ENCODE measurements around the gene OSER1. TPM values are rescaled to one million over a fixed set of nuclear protein-coding genes. Genes with fewer than 3 reads are reported as not detected.
"Not testable (repeated sequence)": the region's sequence is repeated elsewhere in the genome, so short reads cannot be mapped to it uniquely, and the experiment has no call there.

Gene OSER1
- polyA plus RNA-seq, 3 donors from 2014 or later = 37.9 to 61.4 (median 55.1) TPM

DNA sequence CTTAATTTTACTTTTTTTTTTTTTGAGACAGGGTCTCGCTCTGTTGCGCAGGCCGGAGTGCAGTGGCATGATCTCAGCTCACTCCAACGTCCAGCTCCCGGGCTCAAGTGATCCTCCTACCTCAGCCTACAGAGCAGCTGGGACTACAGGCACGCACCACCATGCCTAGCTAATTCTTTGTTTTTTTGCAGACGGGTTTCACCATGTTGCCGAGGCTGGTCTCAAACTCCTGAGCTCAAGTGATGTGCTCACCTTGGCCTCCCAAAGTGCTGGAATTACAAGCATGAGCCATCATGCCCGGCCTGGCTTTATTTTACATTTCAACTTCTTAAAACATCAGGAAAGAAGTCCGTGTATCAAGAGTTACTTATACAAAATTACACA is 5.7 kb downstream of the OSER1 start:
- DNase-seq = no peak
- peaks cover 0 to 2% (median 0%) of the 10 kb centered on the region in 6 donors for H3K9me3 Mint-ChIP-seq
- peaks cover 31 to 56% of the 10 kb centered on the region in 2 donors for H3K4me1 Mint-ChIP-seq
- H3K4me3 Mint-ChIP-seq = no peak overlapping the region
- H3K27ac Mint-ChIP-seq = no peak overlapping the region
- peaks cover 4% of the 10 kb centered on the region in 3 donors for H3K27me3 Mint-ChIP-seq (ENCODE audit: low read depth in 3 of 3)
- peaks cover 22 to 40% (median 25%) of the 10 kb centered on the region in 3 donors for H3K36me3 Mint-ChIP-seq

DNA sequence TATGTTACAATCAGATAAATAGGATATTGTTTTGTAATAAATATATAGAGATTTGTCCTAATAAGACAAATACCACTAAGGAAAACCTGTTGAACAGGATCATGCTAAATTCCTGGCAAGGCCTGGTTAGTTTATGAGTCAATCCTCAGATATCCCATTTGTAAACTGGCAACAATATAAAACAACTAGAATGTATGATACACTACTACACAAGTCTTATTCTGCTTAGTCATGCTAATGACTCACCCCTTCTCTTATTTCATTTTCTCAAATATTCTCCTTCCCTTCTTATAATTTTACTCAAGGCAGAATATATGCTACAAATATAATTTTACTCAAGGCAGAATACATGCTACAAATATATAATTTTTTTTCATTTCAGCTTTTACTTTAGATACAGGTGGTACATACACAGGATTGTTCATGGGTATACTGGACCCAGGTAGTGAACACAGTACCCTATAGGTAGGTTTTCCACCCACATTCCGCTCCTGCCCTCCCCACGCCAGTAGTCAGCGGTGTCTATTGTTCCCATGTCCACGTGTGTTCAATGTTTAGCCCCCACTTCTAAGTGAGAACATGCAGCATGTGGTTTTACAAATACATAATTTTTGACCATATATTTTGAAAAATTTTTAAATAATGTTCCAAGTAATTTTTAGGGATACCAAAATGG is 6.3 kb downstream of the OSER1 start:
- Mint-ChIP-seq H3K27me3 (ENCODE audit: low read depth in 3 of 3) (peaks cover 0 to 2% (median 0%) of the 10 kb centered on the region in 3 donors), H3K9me3 (peaks cover 0 to 2% (median 0%) of the 10 kb centered on the region in 6 donors), H3K36me3 (peaks cover 26 to 45% (median 30%) of the 10 kb centered on the region in 3 donors), H3K4me3 (no peak overlapping the region), H3K4me1 (peaks cover 31 to 56% of the 10 kb centered on the region in 2 donors), H3K27ac (no peak overlapping the region)
- no peak for DNase-seq

DNA sequence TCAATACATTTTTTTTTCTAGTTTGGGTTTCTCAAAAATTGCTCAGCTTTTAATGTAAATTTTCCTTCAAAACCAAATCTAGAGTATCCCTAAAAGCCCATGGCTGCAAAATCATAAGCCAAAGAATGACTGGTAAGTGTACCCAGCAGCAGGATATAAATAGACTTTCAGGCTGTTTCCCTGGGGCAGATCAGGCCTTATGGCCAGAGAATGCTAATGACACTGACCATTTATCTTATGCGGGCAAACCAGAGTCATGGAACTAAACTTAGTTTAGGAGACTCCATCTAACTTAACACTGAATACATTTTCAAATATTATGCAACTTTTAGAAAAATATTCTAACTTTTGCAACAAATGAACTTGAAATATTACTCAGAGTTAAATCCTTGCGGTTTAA is 7.4 kb downstream of the OSER1 start:
- Mint-ChIP-seq H3K36me3 (peaks cover 26 to 52% (median 34%) of the 10 kb centered on the region in 3 donors), H3K9me3 (peaks cover 0 to 2% (median 0%) of the 10 kb centered on the region in 6 donors), H3K4me3 (no peak overlapping the region), H3K27ac (no peak overlapping the region), H3K27me3 (ENCODE audit: low read depth in 3 of 3) (peaks cover 0 to 4% (median 0%) of the 10 kb centered on the region in 3 donors), H3K4me1 (peaks cover 28 to 53% of the 10 kb centered on the region in 2 donors)
- DNase-seq = no peak

DNA sequence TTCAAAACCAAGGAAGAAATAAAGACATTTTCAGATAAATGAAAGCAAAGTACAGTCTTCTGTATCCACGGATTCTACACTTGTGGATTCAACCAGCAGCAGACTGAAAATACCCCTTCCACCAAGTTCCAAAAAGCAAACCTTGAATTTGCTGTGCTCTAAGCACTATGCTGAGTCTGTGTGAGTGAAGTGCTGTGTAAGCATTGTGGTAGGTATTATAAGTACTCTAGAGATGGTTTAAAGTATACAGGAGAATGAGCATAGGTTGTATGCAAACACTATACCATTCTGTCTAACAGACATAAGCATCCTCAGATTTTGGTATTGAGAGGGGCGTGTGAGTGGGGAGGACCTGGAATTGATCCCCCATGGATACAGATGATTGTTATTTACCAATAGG is 9.6 kb downstream of the OSER1 start:
- DNase-seq = no peak
- peaks cover 38 to 66% (median 45%) of the 10 kb centered on the region in 3 donors for H3K36me3 Mint-ChIP-seq
- no peak overlapping the region for H3K4me3 Mint-ChIP-seq
- H3K9me3 Mint-ChIP-seq = peaks cover 0 to 2% (median 0%) of the 10 kb centered on the region in 6 donors
- H3K27ac Mint-ChIP-seq = no peak overlapping the region
- H3K4me1 Mint-ChIP-seq = peaks cover 28 to 52% of the 10 kb centered on the region in 2 donors
- H3K27me3 Mint-ChIP-seq (ENCODE audit: low read depth in 3 of 3) = peaks cover 0 to 4% (median 2%) of the 10 kb centered on the region in 3 donors

DNA sequence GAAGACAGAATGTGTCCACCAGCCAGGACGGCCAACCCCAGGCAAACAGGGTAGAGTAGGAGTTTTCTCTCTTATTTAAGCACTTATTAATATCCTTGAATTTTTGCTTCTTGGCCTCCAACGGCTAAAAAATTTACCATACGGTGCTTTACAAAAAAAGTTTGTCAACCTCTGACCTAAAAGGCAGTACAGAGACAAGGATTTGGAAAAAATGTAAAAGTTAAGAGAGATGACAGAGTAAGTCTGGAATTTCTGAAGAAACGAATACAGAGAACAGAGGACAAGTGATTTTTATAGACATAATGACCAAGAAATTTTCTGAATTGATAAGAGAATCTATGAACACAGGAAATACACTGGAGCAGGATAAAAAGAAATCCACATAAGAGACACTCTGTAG is 10.2 kb downstream of the OSER1 start:
- Mint-ChIP-seq H3K4me3 (no peak overlapping the region), H3K9me3 (peaks cover 0 to 2% (median 0%) of the 10 kb centered on the region in 6 donors), H3K36me3 (peaks cover 43 to 70% (median 43%) of the 10 kb centered on the region in 3 donors), H3K4me1 (peaks cover 33 to 58% of the 10 kb centered on the region in 2 donors), H3K27ac (no peak overlapping the region), H3K27me3 (ENCODE audit: low read depth in 3 of 3) (peaks cover 0 to 4% (median 2%) of the 10 kb centered on the region in 3 donors)
- no peak for DNase-seq

DNA sequence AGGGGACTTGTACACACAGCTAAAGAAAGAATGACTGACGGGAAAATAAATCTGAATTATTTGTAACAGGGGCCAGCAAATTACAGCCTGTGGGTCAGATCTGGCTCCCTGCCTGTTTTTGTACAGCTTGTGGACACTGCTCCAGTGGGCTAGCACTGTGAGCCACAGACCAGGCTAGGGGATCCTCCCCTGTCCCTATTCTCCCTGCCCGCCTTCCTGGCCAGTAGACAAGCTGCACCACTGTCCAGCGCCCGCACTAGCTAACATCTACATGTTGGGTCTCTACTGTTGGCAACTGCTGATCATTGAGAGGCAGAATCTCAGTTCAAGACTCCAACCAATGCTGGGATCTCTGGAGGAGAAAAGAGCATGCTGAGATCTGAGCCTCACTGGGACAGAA is 10.7 kb downstream of the OSER1 start:
- H3K27me3 Mint-ChIP-seq (ENCODE audit: low read depth in 3 of 3) = peaks cover 0 to 4% (median 2%) of the 10 kb centered on the region in 3 donors
- peaks cover 0 to 2% (median 0%) of the 10 kb centered on the region in 6 donors for H3K9me3 Mint-ChIP-seq
- DNase-seq = no peak
- peak overlapping the region in 2 of 5 donors; percentile 74 to 76 for H3K4me3 Mint-ChIP-seq
- H3K27ac Mint-ChIP-seq = peak overlapping the region in 2 of 6 donors; percentile 72 to 92
- peaks cover 33 to 58% of the 10 kb centered on the region in 2 donors for H3K4me1 Mint-ChIP-seq
- peaks cover 40 to 67% (median 43%) of the 10 kb centered on the region in 3 donors for H3K36me3 Mint-ChIP-seq

DNA sequence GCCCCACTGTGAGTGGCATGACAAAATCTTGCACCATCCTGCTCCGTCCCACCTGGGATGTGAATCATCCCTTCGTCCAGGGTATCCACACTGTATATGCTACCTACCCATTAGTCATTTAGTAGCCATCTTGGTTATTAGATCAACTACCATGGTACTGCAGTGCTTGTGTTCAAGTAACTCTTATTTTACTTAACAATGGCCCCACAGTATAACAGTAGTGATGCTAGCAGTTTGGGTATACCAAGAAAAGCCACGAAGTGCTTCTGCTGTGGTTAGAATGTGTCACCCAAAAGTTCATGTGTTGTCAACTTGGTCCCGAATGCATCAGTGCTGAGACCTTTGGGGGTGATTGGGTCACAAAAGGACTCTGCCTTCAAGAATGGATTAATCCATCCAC is 11.7 kb downstream of the OSER1 start:
- peak overlapping the region; percentile 60 to 92 (median 82) for H3K27ac Mint-ChIP-seq
- H3K4me1 Mint-ChIP-seq = peaks cover 33 to 58% of the 10 kb centered on the region in 2 donors
- DNase-seq = peak in 2 of 3 donors; percentile 44 to 47
- peak overlapping the region; percentile 51 to 76 (median 74) for H3K4me3 Mint-ChIP-seq
- peaks cover 0 to 2% (median 0%) of the 10 kb centered on the region in 6 donors for H3K9me3 Mint-ChIP-seq
- peaks cover 38 to 67% (median 40%) of the 10 kb centered on the region in 3 donors for H3K36me3 Mint-ChIP-seq
- peaks cover 0 to 4% (median 2%) of the 10 kb centered on the region in 3 donors for H3K27me3 Mint-ChIP-seq (ENCODE audit: low read depth in 3 of 3)

DNA sequence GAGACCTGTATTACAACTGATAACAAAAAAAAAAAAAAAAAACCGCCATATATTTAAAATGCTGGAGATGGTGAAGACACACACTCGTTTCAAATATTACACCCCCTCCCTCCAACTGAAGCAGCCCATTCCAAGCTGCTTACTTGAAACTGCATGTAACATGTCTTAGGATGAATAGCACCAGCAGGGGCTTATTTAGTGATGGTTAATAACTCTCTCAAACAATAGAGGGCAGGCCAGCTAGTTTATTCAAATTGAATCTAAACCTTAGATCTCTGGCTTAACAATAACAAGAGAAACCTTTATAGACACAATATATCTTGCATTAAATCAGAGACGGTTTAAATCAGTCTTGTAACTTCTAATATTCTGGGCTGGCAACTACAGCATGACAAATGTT is 14.3 kb downstream of the OSER1 start:
- H3K9me3 Mint-ChIP-seq = no peaks in the 10 kb centered on the region
- peaks cover 26 to 48% (median 30%) of the 10 kb centered on the region in 3 donors for H3K36me3 Mint-ChIP-seq
- DNase-seq = no peak
- peaks cover 33 to 45% of the 10 kb centered on the region in 2 donors for H3K4me1 Mint-ChIP-seq
- H3K4me3 Mint-ChIP-seq = no peak overlapping the region
- peaks cover 0 to 4% (median 3%) of the 10 kb centered on the region in 3 donors for H3K27me3 Mint-ChIP-seq (ENCODE audit: low read depth in 3 of 3)
- H3K27ac Mint-ChIP-seq = no peak overlapping the region

DNA sequence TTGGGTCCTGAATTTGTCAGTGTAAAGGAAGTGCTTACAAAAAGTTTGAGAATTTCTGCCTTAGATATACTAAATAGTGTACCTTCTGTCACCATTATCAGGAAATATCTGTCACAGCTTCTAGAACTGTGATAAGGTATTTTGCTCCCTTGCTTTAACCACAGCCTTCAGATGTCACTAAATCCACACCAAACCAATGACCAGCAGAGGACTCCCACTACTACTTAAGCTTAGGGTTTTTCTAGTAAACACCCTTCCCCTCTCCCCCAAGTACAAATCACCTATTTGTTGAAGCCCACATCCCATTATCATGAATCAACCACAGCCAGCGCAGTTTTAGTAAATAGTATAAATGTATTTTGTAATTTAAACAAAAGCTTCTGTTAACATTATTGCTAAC is 15.0 kb downstream of the OSER1 start:
- Mint-ChIP-seq H3K27ac (peak overlapping the region in 3 of 6 donors; percentile 1 to 20 (median 5)), H3K4me1 (peaks cover 33 to 45% of the 10 kb centered on the region in 2 donors), H3K36me3 (peaks cover 24 to 42% (median 25%) of the 10 kb centered on the region in 3 donors), H3K27me3 (ENCODE audit: low read depth in 3 of 3) (peaks cover 3 to 4% (median 3%) of the 10 kb centered on the region in 3 donors), H3K4me3 (no peak overlapping the region), H3K9me3 (no peaks in the 10 kb centered on the region)
- DNase-seq = no peak

DNA sequence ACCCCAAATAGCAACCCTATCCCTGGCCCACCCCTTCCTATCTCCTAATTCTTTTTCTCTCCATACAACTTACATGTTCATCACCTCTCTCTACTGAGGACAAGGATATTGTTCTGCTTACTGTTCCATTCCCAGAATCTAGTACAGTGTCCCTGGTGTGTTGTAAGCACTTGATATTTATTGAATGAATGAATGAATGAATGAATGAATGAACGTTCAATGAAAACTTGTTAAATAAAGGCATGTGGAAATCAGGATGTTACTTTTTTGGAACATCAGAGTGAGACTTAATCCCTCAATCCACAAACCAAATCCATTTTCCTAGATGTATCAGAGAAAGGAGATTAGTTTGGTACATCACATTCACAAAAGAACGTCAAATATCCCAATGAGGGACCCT is 16.8 kb downstream of the OSER1 start:
- Mint-ChIP-seq H3K4me3 (no peak overlapping the region), H3K9me3 (no peaks in the 10 kb centered on the region), H3K36me3 (peaks cover 17 to 26% (median 17%) of the 10 kb centered on the region in 3 donors), H3K27me3 (ENCODE audit: low read depth in 3 of 3) (peaks cover 3 to 9% (median 6%) of the 10 kb centered on the region in 3 donors), H3K27ac (no peak overlapping the region), H3K4me1 (peaks cover 22 to 28% of the 10 kb centered on the region in 2 donors)
- no peak for DNase-seq

DNA sequence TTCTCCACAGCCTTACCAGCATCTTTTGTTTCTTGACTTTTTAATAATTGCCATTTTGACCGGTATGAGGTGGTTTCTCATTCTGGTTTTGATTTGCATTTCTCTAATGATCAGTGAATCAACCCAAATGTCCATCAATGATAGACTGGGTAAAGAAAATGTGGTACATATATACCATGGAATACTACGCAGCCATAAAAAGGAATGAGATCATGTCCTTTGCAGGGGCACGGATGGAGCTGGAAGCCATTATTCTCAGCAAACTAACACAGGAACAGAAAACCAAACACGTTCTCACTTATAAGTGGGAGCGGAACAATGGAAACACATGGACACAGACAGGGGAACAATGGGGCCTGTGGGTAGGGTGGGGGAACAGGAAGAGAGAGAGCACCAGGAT is 18.9 kb downstream of the OSER1 start:
- not testable (repeated sequence) for H3K9me3 Mint-ChIP-seq, H3K4me3 Mint-ChIP-seq, H3K27ac Mint-ChIP-seq, DNase-seq
- Mint-ChIP-seq H3K4me1 (peaks cover 10% of the 10 kb centered on the region in 2 donors), H3K36me3 (peaks cover 6 to 14% (median 6%) of the 10 kb centered on the region in 3 donors), H3K27me3 (ENCODE audit: low read depth in 3 of 3) (peaks cover 8 to 17% (median 9%) of the 10 kb centered on the region in 3 donors)

DNA sequence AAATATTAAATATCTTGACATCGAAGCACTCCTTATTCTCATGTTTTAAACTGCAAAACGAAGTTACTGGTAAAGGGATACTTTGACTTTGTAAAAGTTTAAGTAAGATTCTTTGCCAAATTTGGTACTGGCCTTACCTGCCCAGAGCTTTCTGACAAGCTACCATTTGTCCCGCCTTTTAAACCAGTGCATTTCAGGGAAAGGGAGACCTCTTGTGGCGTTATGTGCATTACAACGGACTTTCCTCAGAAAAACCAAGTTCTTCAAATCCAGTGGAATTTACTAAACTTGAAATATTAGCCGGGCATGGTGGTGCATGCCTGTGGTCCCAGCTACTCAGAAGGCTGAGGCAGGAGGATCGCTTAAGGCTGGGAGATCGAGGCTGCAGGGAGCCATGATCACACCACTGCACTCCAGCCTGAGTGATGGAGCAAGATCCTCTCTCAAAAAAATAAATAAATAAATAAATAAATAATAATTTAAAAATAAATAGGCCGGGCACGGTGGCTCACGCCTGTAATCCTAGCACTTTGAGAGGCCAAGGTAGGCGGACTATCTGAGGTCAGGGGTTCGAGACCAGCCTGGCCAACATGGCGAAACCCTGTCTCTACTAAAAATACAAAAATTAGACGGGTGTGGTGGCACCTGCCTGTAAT is 20.2 kb downstream of the OSER1 start:
- peak; percentile 23 to 40 (median 29) for DNase-seq

DNA sequence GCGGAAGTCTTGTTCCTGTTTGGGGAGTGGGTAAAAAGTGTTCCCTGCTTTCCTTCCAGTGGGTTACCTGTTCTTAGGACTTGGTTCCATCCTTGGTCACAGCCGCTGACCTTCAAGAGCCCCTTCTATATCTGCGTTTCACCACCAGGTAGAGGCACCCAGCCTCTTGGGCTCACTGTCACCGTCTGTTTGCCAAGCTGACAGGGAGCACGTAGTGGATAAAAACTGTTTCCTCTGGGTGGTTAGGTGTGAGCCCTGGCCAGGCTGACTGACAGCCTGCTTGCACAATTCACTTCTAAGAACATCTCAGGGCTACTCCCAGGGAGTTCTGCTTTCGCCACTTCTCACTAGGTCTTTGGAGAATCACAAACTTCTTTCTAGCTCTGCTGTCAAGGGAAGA is 21.8 kb downstream of the OSER1 start:
- Mint-ChIP-seq H3K36me3 (peaks cover 0 to 4% (median 0%) of the 10 kb centered on the region in 3 donors), H3K4me3 (no peak overlapping the region), H3K27ac (no peak overlapping the region), H3K4me1 (peaks cover 0 to 4% of the 10 kb centered on the region in 2 donors), H3K27me3 (ENCODE audit: low read depth in 3 of 3) (peaks cover 15 to 26% (median 17%) of the 10 kb centered on the region in 3 donors), H3K9me3 (no peaks in the 10 kb centered on the region)
- no peak for DNase-seq

More for the DNA sequence above, 20.2 kb downstream of the OSER1 start:
- H3K9me3 Mint-ChIP-seq, H3K27ac Mint-ChIP-seq, H3K4me3 Mint-ChIP-seq, H3K4me1 Mint-ChIP-seq, H3K36me3 Mint-ChIP-seq: not testable (repeated sequence)
- H3K27me3 Mint-ChIP-seq (ENCODE audit: low read depth in 3 of 3) = peaks cover 13 to 26% (median 13%) of the 10 kb centered on the region in 3 donors
